ENCODE results near the gene RPS19.
"Not testable (repeated sequence)": the region's sequence is repeated elsewhere in the genome, so short reads cannot be mapped to it uniquely, and the experiment has no call there.

RPS19 gene

GRCh38 chr19:41860419-41861115, 512 bp downstream of the RPS19 start:
- DNase-seq (ENCODE audit: low spot score) = peak; percentile 20

DNA sequence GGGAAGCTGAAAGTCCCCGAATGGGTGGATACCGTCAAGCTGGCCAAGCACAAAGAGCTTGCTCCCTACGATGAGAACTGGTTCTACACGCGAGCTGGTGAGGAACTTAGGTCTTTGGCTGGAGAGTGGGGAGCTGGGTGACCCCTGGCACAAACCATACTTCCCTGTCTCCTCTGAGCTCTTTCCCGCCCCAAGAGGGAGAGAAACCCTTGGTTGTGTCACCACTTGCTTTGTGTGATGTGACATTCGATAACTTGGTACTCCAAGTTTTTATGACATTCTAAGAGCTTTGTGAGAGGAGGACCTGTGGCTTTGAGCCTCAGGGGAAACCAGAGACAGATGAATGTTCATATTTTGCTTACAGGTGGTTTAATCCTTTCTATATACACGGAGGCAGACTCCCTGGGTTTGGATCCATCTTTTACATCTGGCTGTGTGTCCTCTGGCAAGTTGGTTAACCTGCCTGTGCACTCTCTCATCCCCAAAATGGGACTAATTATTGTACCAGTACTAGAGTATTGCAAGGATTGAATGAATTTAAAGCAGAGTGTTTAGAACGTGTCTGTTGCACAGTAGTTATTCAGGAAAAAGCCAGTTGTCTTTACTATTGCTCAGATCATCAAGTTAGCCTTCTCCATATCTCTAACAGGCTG, 1.2 kb downstream of the RPS19 start:
- DNase-seq (ENCODE audit: low spot score) = no peak

GRCh38 chr19:41861846-41862245, 1.8 kb downstream of the RPS19 start:
- DNase-seq (ENCODE audit: low spot score) = no peak

DNA sequence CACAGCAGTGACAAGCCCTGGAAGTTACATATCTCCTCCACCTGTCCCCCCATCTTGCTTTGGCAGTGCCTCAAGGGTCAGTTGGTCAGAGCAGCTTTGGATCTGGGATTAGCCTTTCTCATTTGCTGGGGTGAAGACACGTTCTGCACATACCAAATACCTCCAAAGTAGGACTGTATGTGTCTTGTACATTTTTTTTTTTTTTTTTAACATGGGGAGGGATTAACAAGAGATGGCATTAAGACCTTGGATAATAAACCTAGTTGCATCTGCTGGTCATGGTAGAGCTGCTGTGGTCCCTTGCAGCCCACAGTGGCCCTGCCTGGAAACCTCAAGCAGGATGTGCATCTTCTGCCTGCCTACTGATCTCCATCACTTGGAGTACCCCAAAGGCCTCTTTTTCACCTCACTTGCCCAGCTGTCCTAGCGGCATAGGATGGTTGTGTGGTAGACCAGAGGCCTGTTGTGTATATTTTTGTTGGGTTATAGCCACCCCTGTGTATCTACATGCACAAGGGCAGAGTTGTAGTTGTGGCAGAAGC, 2.5 kb downstream of the RPS19 start:
- no peak for DNase-seq (ENCODE audit: low spot score)

DNA sequence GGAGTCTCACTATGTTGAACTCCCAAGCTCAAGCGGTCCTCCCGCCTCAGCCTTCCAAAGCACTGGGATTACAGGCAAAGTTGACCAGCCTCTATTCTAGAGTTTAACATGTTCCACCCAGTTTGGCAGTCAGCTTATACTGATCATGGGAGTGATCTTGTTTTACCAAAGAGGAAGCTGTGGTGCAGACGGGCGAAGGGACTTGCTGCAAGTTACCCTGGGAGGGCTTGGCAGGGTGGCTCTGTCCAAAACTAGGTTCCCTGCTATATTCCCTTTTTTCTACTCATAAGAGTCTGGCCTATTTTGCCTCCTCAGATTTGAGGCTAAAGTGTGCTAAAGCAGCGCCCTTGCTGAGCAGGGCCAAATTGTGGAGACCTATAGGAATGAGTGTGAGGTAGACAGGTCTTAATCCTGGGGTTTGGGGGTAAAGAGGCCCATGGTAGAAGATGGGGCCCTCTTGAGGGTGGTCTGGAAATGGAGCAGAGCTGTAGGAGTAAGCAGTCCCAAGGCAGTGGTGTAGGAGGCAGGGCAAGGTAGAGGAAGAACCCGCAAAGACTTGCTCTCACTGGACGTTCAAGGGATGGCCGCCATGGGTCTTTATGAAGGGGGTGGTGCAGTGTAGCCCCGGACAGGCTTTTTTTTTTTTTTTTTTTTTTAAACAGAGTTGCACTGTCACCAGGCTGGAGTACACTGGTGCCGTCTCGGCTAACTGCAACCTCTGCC, 3.3 kb downstream of the RPS19 start:
- no peak for DNase-seq (ENCODE audit: low spot score)

DNA sequence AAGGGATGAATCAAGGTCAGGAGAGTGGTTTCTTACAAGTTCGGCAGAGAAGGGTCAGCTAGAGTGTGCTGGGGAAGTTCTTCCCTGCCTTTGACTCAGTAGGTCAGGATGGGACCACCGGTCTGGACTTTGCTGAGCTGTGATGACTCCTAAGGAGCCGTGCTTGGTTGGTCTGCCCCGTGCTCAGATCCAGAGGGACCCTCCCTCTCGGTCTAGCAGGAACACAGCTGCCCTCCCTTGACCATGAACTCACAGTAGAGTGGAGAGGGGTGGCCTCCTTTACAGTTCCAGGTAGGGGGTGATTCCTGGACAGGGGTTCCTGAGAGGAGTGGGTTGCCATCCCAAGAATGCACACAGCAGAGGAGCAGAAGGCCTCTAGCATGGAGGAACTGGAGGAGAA, 4.3 kb downstream of the RPS19 start:
- DNase-seq (ENCODE audit: low spot score) = no peak

- DNase-seq (ENCODE audit: low spot score) = no peak
Observed at GRCh38 chr19:41866284-41866683, 6.2 kb downstream of the RPS19 start.

DNA sequence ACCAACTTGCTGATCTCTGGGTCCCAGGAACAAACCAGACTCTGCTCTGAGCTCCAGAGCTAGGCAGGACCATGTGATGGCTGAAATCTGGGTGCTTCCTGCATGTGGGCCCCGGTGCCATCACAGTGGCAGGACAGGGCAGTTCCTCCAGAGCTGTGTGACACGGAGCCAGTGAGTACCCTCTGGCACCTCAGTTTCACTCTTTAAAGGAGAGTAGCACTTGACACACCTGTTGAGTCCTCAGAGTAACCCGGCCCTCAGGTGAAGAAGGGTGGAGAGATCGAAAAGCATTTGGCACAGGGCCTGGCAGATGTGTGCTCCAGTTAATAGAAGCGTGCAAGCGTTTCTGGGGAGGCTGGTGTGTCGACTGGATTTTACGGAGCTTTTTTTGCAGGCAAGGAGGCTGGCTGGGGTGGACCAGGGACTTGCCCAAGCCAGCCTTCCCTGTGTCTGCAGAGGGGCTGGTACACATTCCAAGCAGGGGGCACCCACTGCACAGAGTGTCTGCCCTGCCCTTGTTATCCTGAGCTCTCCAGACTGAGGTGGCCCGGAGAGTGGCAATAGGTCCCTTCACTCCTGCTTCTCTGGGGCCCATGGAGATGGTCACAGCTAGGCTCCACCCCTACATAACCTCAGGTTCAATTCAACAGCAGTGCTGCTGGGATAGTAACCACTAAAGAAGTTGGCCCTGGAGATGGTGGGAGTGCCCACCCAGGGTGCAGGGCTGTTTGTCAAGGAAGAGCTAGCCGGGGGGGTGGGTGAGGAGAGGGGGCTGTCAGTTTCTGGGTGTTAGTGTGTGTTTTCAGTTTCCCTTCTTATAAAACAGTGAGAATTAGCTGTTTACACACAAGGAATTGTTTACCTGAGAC, 8.3 kb downstream of the RPS19 start:
- DNase-seq (ENCODE audit: low spot score) = no peak

- no peak for DNase-seq (ENCODE audit: low spot score)
Observed at GRCh38 chr19:41868989-41869300, 8.9 kb downstream of the RPS19 start.

- DNase-seq (ENCODE audit: low spot score) = no peak
Observed at GRCh38 chr19:41869374-41869955, 9.4 kb downstream of the RPS19 start.

- DNase-seq (ENCODE audit: low spot score) = no peak
Observed at GRCh38 chr19:41870401-41870873, 10.4 kb downstream of the RPS19 start.

- no peak for DNase-seq (ENCODE audit: low spot score)
Observed at GRCh38 chr19:41871573-41872383, 11.7 kb downstream of the RPS19 start.

DNA sequence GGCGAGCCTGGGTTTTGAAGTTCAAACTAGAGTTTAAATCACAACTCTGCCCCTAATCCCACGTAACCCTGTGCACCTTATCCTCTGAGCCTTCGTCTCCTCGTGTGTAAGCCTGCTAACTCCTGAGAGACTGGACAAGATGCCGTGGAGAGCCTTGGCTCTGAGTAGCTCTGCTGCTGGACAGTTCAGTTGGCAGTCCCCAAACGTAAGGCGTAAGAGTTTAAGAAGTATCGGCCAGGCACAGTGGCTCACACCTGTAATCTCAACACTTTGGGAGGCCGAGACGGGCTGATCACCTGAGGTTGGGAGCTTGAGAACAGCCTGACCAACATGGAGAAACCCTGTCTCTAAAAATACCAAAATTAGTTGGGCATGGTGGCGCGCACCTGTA, 12.3 kb downstream of the RPS19 start:
- DNase-seq (ENCODE audit: low spot score) = no peak

- DNase-seq (ENCODE audit: low spot score) = peak; percentile 40
Observed at GRCh38 chr19:41872775-41873647, 13.0 kb downstream of the RPS19 start.

DNA sequence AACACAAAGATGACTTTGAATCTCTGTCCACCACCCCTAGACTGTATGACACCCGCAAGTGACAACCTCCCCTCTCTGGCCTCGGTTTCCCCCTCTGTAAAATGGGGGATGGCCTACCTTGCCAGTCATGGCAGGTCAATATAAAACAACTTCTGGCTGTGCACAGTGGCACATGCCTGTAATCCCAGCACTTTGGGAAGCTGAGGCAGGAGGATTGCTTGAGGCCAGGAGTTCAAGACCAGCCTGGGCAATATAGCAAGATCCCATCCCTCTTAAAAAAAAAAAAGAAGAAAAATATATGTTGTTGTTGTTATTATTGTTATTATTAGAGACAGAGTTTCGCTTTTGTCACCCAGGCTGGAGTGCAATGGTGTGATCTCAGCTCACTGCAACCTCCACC, 15.9 kb downstream of the RPS19 start:
- not testable (repeated sequence) for DNase-seq (ENCODE audit: low spot score)

GRCh38 chr19:41876847-41877832, 17.1 kb downstream of the RPS19 start, which contains the start of gene CD79A:
Gene CD79A, plus strand, starts transcription at chr19:41877279. Its CDS starts 26 bp downstream, at chr19:41877305.
- no peak for DNase-seq (ENCODE audit: low spot score)

- DNase-seq (ENCODE audit: low spot score) = no peak
Observed at GRCh38 chr19:41877916-41878905, 18.2 kb downstream of the RPS19 start.
